Right lobe of liver (tissue), 4 donors: ENCODE data around the gene METTL21A.

Source experiments
- CTCF ChIP-seq, 4 donors: fragments of 200-600 bp in 3 of 4; fragments of 450-650 bp in 1 of 4; IDR thresholded peaks; one replicate each; pipeline versions ENCODE4 v1.5.1 to v1.8.0; 2016 to 2022; ENCODE audit warnings: antibody characterized with exemption in 4 of 4, mild to moderate bottlenecking in 2 of 4
- POLR2A ChIP-seq: fragments of 450-650 bp; IDR thresholded peaks from one replicate; pipeline ENCODE4 v1.6.1; 2017; ENCODE audit warnings: antibody characterized with exemption, mild to moderate bottlenecking
- donor health status: DM: no; HTN: no; CAD: no.
- donor health status: DM: no; HTN: no; CAD: no.
- donor health status: DM: no; HTN: yes; CAD: no.

GRCh38 chr2:207663870-207664545, 38.8 kb upstream of the METTL21A start:
- no peak for TF ChIP-seq CTCF (IDR thresholded peaks at IDR 0.05)
- no peak for TF ChIP-seq POLR2A
